GM20431 (cell line): Measurements from ENCODE around the gene WDR54.

Experiments
- in situ Hi-C: fragments of 300-500 bp; cut with MseI, MboI; formaldehyde crosslinking; loops from one replicate; pipeline ENCODE4 v1.15.0; 2020; ENCODE audit warnings: low sequenced_read_pairs; ENCODE audit not compliant: unreplicated experiment

The WDR54 gene, protein sequence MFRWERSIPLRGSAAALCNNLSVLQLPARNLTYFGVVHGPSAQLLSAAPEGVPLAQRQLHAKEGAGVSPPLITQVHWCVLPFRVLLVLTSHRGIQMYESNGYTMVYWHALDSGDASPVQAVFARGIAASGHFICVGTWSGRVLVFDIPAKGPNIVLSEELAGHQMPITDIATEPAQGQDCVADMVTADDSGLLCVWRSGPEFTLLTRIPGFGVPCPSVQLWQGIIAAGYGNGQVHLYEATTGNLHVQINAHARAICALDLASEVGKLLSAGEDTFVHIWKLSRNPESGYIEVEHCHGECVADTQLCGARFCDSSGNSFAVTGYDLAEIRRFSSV

DNA sequence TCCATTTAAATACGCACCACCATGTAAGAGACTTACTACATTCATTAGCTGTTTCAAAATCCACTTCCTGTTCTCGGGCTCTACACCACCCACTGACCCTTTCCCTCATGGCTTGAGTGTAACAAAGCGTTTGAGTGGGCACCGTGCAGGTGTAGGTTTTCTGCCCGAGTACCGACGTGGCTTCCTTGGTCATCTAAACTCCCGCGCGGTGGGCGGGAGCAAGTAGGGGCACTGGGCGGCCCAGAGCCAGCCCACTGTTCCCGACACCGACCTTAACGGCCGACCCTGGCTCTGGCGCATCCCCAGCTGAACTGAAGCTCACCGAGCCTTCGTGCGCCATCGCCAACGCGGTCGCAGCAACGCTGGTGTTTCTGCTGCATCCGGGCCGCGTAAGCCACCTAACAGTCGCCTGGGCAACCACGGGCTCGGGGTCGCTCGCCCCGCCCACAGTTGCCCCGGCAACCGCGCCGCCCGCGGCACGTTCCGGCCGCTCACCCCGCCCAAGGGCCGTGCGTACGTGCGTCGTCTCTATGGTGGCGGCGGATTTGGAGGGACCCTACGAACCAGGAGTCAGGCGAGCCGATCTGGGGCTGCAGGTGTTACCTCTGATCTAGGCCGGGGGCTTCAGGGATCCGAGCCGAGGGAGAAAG is at the start of gene WDR54, which contains the start of gene C2orf81:
TSS of gene WDR54 (plus strand) at position 510 of the 650 bp plus-strand sequence. CDS start 424 bp downstream, outside the sequence.
TSS of gene C2orf81 (minus strand) at position 399 of the 650 bp plus-strand sequence. CDS start at position 340, 59 bp downstream.
- in situ Hi-C loops, result no loop called here

DNA sequence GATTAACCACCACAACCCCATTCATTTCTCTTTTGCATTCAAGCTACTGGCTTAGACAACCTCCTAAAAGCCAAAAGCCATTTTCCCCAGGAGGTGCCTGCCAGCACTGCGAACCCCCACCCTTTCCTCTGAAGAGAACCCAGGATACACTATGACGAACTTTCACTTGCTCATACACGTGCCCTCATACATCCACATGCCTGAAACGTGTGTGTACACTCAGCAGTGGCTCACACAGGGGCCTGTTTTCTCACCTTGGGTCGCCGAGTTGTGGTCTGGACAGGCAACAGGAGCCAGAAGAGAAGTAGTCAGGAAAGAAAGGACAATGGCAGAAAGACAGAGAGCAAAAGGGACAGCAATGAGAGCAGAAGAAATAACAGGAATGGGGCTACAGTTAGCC is 48.9 kb upstream of the WDR54 start:
- in situ Hi-C loops, result no loop called here

DNA sequence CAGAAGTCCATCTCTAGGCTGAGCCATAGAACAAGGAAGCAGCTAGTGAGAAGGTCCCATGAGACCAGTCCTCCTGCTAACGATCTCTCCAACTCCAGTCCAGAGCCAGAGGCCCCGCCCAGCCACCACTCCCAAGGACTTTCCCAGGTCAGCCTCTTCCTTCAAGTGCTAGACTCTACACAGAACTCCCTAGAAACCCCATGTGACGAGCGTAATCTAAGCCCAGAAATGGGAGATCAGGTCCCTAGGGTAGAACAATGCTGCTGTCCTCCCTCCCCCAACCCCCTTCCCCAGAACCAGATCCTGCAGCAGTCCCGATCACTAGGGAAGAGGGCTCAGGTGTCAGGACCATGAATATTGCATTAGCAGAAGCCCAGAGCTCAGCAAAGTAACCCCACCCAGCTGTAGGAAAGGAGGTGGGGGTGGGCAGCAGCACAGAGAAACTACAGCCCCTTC is 48.3 kb upstream of the WDR54 start:
- in situ Hi-C loops, result no loop called here

DNA sequence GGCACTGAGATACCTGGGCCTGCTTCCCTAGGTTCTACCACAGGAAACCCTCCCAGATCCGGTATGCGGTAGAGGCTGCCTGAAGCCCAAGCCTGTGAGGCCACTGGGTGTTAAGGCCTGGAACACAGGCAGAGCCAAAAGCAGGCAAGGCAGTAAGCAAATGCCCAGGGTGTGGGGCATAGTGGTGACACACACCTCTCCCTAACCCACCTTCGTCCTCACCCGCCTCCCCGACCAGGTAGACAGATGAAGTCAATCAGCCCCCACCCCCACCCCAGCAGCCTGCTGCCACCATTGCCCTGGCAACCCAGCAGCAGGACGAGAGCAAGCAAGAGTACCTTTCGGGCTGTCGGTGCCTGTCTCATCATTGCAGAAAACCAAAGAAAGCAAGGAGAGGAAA is 47.5 kb upstream of the WDR54 start:
- in situ Hi-C loops, result no loop called here

DNA sequence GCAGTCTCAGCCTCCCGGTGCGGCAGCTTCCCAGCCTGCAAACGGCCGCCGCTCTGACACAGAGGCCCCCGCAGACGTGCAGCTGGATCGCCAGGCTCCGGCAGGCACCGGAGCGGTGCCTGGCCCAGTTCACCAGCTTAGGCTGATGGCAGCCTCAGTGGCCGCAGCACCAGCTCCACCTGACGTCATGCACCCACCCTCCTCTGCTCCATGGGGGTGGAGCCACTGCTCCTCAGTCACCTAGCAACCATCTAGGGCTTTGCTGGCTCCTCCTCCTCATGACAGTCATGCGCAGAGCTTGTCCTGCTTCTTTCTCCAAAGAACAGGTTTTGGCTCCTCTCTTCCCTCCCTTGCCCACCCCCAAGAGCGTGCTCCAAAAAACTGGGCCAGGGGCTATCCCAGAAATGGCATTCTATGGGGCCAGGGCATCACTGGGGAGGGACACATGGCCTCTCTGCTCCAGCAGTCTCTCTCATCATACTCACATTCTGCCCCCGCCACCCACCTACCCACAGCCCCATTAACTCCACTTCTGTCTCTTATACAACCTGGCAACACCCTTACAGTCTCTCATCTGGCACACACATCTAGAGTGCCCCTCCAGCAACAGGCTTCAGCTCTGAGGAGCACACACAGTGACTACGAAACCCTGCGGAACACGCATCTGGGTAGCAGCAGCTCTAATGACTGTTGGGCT is 46.9 kb upstream of the WDR54 start:
- in situ Hi-C loops, result no loop called here

DNA sequence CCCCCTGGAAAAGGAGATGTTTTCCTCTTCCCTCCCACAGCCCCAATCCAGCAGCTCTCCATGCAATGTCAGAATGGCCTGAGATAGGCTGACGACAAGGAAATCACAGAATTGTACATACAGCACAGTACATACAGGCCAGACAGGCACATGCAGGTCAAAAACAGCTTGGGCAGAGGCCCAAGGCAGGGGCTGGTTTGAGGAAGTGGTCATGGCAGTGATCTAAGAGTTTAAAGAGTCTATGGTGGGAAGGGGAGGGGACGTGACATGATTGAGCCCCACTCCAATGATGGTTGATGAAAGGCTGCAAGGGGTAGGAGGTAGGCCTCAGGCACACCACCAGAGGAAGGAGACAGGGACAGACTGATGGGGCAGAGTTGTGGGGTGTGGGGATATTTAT is 45.7 kb upstream of the WDR54 start:
- in situ Hi-C loops, result no loop called here

DNA sequence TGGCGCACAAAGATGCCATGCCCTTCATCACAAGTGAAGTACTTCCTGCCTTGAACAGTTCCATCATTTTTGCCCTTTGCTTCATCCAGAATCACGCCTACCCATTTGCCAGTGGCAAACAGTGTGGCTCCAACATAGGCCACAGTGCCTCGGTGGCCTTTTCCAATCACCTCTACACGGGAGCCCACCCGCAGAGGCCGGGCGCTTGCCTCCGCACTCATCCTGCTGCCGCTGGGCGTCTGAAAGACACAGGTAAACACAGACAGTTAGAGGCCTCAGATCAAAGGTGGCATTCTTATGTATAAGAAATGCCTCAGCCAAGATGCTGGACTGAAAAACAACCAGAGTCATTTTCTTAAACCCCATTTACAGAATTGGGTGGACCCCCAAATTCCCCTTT is 43.5 kb upstream of the WDR54 start:
- in situ Hi-C loops, result no loop called here

DNA sequence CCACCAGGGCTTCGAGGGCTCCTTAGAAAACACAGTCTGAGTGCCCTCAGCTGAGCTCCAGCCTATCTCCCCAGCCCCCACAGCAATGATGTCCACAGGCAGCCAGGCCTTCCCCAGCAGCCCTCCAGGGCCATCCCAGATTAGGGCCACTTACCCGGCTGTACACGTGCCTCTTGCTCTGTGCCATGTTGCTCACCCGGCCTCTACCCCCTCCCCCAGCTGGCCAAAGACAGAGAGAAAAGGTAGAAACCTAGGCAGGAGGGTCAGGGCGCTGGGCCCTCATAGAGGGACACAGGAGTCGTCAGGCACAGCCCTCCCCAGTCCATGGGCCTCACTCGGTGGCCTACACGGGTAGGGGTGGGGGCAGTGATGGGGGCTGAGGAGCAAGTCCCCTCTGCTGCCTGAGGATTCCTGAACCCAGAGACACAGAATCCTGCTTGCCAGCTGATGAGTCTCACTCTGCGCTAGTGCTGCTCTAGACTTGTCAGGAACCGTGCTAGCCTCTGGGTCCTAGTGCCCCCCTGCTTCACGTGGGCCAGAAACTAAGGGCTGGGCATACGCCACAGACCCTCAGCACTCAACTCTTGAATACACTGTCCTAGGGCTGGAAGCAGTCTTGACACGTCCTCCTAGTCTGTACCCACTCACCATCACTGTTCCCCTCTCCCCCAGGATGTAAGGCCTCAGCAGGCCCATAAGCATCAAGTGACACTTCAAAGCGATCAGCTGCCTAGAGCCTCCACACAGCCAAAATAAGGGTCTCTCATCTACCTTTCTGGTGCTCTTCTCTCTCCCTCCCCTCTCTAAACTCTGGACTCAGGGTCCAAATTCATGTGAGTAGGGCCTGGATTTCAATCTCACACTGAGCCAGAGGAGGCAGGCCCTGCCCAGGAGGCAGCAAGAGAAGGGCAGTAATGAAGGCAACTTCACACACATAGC is 41.4 kb upstream of the WDR54 start, which contains the start of gene DCTN1:
TSS of gene DCTN1 (minus strand) at position 461 of the 939 bp plus-strand sequence. CDS start at position 187, 274 bp downstream.
- in situ Hi-C loops, result no loop called here

DNA sequence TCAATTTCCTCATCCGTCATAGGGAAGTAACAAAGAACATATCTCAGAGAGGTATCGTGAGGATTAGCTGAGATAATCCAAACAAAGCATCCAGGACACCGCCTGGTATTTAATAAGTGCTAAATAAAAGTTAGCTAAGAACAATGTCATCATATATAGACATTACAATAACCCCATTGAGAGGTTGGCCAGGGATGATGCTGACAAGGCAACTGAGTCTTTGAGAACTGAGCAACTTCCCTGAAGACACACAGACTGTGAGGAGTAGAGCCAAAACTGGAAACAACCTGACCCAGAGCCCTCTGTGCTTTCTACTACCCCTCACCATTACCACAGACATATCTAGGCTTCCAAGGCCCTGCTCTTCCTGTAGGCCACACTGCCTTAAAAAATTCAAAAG is 39.8 kb upstream of the WDR54 start:
- in situ Hi-C loops, result no loop called here

DNA sequence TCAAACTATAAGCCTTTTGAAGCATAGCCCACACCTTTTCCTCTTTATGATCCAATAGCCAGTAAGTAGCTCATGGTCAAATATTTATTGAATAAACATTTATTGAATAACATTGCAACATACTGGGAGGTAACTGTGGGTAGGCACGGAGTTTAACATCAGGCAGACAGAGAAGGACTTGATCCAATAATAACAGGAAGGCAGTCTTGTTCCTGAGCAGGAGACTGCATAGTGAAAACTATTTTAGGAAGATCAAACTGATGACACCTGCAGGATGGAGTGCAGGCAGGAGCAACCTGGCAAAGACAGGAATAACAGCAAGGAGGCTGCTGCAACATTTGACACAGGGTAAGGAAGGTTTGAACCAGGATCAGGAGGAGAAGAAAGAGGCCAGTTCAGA is 38.3 kb upstream of the WDR54 start:
- in situ Hi-C loops, result no loop called here

DNA sequence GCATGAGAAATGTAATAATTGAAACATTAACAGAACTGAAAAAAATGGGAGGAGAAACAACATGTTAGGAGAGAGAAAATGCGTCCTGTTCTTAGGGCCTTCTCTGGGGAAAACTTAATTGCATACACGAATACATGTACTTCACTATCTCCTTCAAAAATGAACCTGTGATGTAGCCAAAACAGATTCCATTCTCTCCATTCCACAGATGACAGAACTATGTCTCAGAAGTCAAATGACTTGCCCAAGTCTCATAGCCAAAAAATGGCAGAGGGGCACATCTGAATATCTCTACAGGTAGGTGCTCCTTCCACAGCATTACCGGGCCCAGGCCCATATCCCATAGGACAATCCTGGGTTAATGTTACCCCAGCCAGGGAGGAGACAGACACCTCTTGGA is 37.5 kb upstream of the WDR54 start:
- in situ Hi-C loops, result no loop called here

DNA sequence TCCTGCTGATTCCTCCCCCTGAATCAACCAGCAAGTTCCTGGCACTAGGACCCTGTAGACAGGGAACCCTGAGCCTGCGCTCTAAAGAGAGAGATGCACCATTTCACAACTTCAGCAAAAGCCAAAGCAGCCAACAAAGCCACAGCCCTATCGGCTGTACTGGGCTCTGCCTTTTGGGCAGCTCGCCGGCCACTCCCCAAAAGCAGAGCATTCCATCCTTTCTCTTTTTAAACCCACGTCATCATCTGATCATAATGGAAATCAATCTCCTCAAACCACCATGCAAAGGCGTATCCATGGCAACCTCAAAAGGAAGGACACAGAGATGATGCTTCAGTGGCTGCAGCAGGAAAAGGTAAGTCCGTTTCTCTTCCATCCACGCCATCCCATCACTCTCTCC is 36.1 kb upstream of the WDR54 start:
- in situ Hi-C loops, result no loop called here

DNA sequence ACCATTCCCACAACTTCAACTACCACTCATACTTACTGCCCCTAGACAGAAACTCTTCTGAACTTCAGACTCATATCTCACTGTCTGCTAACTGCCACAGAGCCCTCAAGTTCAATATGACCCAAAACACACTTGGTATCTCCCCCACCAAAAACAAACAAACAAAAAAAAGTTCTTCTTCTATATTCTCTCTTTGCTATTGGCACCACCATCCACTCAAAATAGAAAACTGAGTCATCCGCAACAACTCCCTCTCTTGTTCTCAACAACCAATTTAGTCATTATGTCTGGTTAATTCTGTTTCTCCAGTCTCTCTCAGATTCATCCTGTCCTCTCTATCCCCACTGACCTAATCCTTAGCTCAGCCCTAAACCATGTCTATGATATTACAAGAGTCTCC is 34.2 kb upstream of the WDR54 start:
- in situ Hi-C loops, result no loop called here

DNA sequence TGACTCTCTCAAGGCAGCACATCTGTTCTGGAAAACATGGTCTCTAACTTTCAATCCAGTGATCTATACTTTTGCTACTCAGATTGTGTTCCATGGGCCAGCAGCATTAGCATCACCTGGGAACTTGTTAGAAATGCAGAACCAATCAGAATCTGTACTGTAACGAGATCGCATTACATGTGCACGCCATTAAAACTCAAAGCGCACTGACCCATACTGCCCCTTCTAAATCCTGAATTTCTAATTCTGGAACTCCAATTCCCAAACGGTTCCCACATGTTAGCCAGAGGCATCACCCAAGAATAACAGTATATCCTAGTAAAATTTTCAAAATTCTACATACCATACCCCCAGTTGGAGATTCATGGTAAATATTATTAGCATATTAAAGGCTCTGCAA is 30.9 kb upstream of the WDR54 start:
- in situ Hi-C loops, result no loop called here

DNA sequence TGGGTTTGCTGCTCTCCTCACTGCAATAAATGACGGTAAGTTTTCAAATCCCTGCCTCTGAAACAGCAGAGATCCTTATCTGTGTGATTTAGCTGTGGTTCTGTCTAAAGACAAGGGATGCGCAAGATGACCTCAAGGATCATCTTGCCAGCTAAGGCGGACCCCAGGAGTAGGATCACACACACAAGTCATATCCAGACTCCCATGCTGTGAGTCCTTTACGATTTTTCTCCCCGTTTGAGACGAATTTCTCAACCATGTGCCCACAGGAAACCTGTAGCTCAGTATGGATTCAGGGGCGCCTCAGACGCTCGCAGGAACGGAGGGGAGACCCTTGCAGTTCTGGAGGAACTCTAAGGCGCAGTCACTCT is 30.3 kb upstream of the WDR54 start:
- in situ Hi-C loops, result no loop called here

DNA sequence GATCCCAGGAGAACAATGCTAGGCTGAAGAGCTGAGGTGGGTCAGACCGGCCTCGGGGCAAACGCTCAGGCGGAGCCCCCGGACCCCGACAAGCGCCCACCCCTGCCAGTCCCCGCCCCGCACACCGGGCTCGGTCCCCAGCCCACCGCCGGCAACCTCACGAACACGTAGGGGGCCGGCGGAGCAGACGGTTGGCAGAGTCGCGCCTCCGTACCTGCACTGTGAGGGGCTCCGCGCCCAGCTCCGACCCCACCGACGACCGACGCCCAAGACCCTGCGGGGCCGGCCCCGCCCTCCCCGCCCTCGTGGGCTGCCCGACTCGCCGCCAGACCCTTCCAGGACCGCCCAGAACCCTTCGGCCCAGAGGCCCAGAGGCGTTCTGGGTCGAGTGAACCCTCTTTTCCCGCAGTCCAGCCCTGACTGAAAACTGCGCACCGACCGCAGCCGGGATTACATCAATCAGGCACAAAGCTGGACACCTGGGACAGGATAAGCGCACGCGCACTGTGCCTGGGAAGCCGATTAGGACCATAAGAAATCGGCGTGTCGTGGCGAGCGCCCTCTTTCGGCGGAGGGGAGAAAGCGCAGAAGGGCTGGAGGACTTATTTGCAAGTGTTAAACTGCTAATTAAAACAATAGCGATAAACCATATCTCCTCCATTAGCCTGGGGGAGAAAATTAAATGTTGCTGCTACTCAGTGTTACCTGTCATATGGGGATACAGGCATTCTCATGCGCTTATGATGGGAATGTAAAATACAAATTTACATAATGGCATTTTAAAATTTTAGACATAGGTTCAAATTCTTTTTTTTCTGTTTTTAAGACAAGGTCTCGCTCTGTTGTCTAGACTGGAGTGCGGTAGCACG is 29.7 kb upstream of the WDR54 start:
- in situ Hi-C loops, result no loop called here

DNA sequence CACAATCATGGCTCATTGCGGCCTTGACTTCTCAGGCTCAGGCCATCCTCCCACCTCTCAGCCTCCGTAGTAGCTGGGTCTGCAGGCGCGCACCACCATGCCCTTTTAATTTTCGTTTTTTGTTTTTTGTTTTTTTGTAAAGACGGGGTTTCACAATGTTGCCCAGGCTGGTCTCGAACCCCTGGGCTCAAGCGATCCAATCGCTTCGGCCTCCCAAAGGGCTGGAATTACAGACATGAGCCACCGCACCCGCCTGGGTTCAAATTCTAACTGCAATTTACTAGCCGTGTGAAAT is 29.1 kb upstream of the WDR54 start:
- in situ Hi-C loops, result no loop called here

DNA sequence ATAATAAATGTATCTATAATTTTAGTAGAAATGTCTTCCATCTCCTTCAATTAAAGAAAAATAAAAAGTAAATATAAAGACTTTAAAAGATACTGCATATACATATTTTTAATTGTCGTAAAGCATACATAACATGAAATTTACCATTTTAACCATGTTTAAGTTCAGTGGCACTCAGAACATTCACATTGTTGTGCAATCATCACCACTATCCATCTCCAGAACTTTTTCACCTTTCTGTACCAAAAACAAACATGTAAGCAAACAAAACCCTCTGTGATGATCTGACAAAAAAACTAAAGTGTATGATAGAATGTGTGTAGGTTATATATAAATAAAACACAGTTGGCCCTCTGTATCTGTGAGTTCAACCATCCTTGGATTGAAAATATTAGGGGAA is 28.0 kb upstream of the WDR54 start:
- in situ Hi-C loops, result no loop called here

DNA sequence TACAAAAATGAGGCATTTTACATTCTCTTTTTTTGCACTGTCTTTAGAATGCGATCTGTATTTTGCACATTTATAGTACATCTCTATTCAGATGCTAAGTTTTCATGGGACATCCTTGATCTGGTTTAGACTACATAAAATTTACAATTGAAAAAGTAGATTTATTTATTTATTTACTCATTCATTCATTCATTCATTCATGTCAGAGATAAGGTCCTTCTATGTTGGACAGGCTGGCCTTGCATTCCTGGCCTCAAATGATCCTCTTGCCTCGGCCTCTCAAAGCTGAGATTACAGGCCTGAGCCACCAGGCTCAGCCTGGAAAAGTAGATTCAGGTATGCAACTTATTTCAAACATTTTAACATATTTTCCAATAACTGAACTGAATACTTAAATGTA is 25.4 kb upstream of the WDR54 start:
- in situ Hi-C loops, result no loop called here
